Fibroblast of the conjunctiva (primary cell): Measurements from ENCODE around the gene AK8.

ENCODE experiments used
- DNase-seq: peaks from one replicate; pipeline ENCODE4 v3.0.0-alpha.2; 2010; ENCODE audit warnings: low read depth

The AK8 gene, protein sequence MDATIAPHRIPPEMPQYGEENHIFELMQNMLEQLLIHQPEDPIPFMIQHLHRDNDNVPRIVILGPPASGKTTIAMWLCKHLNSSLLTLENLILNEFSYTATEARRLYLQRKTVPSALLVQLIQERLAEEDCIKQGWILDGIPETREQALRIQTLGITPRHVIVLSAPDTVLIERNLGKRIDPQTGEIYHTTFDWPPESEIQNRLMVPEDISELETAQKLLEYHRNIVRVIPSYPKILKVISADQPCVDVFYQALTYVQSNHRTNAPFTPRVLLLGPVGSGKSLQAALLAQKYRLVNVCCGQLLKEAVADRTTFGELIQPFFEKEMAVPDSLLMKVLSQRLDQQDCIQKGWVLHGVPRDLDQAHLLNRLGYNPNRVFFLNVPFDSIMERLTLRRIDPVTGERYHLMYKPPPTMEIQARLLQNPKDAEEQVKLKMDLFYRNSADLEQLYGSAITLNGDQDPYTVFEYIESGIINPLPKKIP

DNA sequence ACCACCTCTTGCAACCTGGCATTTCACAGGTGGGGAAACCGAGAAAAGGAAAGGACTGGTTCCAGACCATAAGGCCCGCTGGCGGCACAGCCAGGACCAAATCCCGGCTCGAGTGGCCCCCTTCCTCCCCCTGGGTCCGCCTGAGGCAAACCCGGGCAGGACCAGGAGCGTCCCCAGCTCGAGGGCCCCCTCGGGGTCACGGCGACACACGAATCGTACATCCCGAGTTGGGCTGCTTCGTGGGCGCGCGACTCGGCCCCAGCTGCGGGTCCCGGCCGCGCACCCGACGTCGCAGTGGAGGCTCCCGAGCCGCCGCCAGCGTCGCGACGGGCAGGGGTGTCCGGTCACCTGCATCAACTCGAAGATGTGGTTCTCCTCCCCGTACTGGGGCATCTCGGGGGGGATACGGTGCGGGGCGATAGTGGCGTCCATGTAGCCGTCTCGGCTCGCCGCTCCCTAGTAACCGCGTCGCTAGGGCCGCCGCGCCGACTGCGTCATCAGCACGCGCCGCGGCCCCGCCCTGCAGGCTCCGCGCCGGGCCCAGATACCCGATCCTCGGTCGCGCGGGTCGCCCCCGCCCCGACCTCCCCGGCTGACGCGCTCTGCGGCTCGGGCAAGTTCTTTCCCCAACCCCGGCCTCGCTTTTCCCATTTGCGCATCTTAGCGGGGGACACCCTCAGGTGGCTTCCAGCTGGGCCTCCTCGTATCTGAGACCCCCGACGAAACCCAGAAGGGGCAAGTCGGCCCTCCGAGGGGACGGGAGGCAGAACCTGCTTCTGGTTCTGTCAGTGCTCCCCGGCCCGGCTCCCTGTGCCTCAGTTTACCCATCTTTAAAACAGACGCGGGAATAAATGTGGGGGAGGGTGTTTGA, at the start of gene AK8:
TSS of gene AK8 (minus strand) at position 461 of the 871 bp plus-strand sequence. CDS start at position 432, 29 bp downstream.
- peak; percentile 30 for DNase-seq

DNA sequence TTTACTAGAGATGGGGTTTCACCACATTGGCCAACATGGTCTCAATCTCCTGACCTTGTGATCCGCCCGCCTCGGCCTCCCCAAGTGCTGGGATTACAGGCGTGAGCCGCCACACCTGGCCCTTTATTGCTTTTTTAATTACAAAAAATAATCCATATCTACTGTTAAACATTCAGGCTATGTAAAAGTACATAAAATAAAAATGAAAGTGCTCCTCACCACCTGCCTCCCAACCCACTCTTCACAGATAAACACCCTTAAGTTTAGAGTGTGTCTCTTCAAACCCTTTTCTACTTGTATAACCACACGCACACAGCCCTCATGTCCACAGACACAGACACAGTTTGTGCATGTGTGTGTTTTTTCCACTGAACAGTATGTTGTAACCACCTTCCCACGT, 49.6 kb upstream of the AK8 start:
- DNase-seq, result no peak

DNA sequence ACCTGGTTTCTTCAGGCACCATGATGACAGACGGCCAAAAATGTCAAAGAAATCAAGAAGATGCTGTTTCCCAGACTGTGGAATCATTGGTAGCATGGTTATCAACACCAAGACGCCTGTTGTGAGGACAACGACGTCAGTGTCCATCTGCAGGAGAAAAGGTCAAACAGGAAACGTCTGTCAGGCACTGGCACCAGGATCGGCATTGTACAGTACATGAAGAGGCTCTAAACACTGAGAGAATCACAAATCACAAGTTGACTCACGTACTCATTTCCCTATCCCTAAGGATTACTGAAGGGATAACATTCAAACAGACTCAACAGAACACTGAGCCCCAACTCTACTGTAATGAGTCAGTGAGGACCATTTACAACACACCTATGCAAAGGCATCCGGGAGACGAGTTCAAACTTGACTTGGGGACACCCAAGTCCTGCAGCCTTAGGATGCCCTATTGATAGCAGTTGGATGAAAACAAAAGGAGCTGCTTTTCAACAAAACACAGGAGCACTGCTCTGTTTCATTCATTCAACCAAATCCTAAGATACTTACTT, 45.3 kb upstream of the AK8 start:
- no peak for DNase-seq

GRCh38 chr9:132919614-132920268, 41.7 kb upstream of the AK8 start:
- no peak for DNase-seq

- DNase-seq, result no peak
Observed at GRCh38 chr9:132914924-132915323, 36.8 kb upstream of the AK8 start.

GRCh38 chr9:132912131-132912530, 34.0 kb upstream of the AK8 start:
- no peak for DNase-seq

DNA sequence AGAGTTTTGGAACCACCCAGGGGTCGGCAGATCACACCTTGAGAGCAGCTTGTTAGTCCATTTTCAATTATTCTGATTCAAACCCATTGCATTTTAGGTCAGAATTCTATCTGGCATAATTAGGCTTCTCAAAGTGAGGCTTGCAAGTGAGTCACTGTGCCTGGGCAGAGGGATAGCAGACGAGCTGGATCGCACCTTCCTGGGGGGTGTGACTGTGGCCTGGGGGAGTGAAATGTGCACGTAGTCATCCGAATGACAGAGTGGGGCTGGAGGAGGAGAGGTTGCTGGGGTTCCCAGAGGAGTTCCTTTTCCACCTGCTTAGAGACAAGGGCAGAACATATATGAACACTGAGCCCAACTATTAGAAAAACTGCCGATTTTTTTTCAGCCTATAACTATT, 32.3 kb upstream of the AK8 start:
- DNase-seq, result no peak

- DNase-seq, result no peak
Observed at GRCh38 chr9:132909311-132909710, 31.2 kb upstream of the AK8 start.

- DNase-seq, result no peak
Observed at GRCh38 chr9:132908635-132909034, 30.6 kb upstream of the AK8 start.

- no peak for DNase-seq
Observed at GRCh38 chr9:132905726-132906125, 27.6 kb upstream of the AK8 start.

DNA sequence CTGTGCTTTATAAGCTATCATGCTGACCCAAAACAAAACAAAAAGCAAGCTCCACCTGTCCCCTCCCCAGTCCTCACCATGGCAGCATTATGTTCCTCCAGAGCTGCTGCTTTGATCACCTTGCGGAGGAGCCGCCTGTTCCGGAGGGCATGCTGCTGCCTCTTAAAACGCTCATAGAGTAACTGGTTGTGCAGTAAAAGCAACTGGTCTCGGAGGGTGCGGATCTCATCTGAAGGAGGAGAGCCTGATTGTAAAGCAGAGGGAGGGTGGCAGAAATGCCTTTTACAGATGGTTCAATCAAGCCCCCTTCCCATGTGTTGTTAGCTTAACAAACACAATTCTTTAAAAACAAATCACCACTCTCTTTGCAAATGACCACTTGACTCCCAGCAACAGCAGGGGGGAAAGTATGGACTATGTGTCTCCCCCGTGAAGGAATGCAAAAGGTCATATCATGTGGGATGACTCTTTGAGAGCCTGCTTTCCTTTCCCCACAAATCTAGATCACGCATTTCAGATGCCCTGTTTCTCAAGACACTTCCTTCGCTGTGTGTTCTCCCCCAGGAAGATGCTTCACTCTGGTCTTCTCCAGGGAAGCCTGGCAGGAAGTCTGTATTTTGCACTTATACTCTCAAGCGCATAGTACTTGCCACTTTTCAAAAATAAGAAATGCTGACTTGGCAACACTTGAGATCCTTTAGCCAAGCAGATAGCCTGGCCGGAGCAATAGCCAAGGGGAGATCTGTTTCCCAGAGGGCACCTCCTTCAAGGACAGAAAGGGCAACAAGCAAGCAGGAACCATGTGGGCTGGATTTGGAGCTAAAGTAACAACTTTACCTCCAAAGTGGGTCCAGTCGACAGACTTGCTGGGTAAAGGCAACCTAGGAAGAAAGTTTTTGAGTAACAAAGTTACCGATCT, 25.7 kb upstream of the AK8 start:
- no peak for DNase-seq

DNA sequence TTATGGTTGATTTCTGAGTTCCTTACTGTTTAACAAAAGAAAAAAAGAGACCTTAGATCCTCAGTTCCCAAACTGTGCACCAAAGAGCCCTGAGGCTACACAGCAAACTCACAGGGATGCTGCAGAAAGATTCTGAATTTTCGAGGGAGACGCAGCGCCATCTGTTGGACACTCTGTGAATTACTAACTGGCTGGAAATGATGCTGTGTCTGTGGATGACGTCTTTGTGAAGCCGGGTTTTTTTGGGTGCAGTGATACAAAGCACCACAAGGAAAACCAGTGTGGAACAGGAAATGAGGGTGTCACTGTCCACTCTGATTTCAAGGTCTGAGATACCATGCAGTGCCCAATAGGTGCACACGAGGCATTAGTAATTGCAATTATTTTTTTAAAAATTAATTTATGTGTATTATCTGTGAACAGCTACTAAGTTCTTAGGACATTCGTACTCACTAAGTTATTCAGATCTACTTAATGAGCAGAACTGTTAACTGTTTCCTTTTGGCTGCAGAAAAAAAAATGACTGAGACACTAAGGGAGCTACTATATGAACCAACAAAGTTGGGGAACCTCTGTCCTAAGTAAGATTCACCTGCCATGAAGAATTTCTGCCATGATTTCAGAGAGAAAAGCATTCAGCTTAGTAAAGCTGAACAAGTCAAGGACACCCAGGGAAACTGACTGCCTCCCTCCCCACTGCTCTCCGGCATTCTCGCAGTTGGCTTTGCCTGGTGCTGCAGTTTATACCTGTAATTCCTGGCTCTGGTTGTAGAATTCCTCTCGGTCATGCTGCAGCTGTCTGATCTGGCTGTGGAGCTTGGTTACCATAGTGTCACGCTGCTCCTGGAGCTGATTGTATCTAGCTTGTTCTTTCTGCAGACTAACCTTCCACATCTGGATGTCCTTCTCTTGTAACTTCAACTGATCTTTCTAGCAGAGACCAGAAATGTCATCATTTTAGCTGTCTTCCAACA, 24.1 kb upstream of the AK8 start:
- peak; percentile 57 for DNase-seq

DNA sequence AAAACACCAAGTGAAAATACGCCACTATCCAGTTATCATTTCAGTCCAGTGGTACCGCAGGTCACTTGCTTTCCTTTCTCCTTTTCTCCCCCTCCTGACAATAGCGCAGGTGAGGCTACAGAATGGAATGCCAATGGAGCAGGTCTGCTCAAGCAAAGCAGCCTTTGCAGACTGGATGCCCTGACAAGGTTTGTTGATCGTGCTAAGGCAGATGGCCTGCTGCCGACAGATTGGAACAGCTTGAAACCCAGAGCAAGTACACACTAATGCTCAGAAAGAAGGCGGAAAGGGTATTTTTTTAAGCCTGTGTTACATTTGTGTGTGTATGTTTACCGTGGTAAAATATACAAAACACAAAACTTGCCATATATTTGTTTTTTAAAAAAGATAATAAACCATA, 20.0 kb upstream of the AK8 start:
- no peak for DNase-seq

DNA sequence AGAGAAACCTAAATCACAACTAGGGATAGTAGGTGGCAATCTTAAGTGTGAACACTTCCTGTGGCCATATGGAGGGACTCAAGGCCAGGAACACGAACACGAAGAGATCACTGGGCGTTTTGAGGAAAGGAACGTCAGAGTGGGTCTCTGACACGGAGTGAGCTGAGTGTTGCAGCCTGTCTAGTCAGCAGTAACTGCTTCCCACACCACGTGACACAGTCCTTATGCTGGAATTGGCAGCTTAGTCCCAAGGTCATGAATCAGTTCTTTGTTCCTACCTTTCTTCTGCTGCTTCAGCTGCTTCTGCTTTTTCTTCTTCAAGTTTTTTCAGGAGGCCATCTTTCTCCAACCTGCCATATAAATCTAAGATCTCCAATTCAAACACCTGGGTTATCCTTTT, 18.8 kb upstream of the AK8 start:
- no peak for DNase-seq

DNA sequence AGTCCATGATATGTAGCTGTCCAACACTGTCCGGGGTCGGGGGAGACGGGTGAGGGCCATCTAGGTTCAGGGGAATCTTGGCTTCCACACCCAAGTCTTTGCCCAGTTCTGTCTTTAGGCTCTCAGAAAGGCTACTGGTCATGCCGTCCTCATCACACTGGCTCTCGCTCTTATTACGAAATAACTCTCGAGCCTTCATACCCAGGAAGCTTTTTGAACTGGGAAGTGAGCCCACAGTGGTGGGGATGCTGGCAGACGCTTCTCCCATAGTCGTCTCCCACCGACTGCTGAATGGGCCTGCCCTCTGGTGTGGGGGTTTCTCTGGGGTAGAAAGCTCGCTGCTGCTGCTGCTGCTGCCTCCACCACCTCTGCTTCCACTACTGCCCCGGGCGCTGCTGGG, 18.2 kb upstream of the AK8 start:
- no peak for DNase-seq

DNA sequence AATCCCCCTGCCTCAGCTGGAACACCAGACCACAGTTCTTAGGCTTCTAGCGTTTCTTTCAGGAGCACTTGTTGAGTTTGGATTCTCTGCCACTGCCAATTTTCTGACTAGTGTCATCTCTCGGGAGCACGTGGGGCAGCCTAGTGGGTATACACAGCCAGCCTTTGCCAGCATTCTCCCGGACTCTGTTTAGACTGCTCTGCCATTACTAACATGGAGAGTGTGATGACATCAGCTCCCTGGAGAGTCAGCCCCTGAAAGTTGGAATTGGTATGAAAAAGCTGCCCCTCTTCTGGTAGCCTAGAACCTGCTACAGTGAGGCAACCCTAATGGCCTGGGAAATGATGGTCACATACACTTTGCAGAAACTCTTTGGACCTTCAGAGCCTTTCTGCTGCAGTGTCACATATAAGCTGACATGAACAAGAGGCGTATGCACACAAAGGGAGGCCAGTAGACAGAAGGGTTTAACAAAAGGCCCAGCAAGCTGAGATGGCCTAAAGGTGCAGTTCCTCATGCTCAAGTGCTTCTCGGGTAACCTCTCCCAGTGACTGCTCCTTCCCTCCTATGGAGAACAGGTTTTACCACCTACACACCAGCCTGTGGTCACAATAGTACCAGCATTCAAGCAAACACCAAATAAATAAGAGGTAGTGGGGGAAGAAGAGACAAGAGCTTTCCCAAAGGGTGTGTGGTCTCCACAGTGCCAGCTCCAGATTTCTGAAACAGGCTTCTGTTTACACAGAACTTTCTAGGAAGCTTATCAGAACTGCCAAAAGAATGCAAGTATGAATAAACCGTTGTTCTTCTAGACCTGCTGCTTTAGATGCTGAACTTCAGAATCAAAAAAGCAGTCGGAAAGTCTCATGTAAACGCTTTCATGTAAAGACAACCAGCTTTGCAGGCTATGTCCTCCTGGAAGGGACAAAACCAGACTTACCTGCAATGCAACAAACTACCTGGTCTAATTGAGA, 17.1 kb upstream of the AK8 start:
- DNase-seq, result no peak

GRCh38 chr9:132894346-132894745, 16.3 kb upstream of the AK8 start:
- DNase-seq, result no peak

DNA sequence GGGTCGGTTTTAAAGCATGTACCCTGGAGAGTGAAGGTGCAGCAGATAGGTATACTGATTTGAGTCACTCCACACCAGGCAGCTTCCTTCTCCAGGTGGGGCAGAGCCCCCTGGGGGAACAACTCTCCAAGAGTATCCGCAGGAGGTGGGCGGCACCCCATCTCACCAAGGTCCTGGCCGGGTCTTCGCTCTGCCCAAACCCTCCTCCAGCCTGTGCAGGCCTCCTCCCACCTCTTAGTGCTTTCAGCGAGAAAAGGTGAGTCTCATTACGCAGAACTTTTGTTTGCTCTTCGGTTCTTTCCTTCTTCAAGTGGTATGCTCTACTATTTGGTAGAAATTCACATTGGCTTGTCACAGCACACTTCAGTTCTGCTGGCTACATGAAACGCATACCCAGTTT, 14.3 kb upstream of the AK8 start:
- no peak for DNase-seq

GRCh38 chr9:132888151-132888550, 10.1 kb upstream of the AK8 start:
- DNase-seq, result no peak
